ENCODE data around the gene CA14.
A peak's percentile ranks its signal among the peaks of the same experiment; 100 is the strongest.

Gene CA14

DNA sequence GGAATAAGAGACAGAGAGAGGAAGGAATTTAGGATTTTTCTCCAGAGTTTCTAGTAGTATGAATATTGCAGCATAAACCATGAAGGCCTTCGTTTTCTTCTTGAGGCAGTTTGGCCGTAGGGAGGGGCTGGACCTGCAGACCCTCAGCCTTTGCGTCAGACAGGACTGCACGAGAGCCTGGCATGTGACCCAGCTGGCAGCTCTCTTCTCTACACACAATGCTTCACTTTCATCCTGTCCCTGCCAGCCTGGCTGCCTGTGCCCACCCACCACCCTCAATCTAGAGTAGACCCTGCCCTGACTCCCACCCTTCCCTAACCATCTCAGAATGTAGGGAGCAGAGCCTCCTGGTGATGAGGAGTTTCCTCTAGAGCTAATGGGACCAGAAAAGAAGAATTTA, 1.6 kb downstream of the CA14 start:
- no peak overlapping the region for H3K4me3 ChIP-seq (ENCODE audit: low read depth, low read length)
- DNase-seq (ENCODE audit: low read depth, low spot score), result no peak
- TF ChIP-seq, protein P1, sequence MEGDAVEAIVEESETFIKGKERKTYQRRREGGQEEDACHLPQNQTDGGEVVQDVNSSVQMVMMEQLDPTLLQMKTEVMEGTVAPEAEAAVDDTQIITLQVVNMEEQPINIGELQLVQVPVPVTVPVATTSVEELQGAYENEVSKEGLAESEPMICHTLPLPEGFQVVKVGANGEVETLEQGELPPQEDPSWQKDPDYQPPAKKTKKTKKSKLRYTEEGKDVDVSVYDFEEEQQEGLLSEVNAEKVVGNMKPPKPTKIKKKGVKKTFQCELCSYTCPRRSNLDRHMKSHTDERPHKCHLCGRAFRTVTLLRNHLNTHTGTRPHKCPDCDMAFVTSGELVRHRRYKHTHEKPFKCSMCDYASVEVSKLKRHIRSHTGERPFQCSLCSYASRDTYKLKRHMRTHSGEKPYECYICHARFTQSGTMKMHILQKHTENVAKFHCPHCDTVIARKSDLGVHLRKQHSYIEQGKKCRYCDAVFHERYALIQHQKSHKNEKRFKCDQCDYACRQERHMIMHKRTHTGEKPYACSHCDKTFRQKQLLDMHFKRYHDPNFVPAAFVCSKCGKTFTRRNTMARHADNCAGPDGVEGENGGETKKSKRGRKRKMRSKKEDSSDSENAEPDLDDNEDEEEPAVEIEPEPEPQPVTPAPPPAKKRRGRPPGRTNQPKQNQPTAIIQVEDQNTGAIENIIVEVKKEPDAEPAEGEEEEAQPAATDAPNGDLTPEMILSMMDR (IDR thresholded peaks at IDR 0.05; ENCODE audit: low read depth, low read length), result no peak
- in situ Hi-C loops (cut with HindIII; ENCODE audit: low sequenced_read_pairs), result no loop called here

DNA sequence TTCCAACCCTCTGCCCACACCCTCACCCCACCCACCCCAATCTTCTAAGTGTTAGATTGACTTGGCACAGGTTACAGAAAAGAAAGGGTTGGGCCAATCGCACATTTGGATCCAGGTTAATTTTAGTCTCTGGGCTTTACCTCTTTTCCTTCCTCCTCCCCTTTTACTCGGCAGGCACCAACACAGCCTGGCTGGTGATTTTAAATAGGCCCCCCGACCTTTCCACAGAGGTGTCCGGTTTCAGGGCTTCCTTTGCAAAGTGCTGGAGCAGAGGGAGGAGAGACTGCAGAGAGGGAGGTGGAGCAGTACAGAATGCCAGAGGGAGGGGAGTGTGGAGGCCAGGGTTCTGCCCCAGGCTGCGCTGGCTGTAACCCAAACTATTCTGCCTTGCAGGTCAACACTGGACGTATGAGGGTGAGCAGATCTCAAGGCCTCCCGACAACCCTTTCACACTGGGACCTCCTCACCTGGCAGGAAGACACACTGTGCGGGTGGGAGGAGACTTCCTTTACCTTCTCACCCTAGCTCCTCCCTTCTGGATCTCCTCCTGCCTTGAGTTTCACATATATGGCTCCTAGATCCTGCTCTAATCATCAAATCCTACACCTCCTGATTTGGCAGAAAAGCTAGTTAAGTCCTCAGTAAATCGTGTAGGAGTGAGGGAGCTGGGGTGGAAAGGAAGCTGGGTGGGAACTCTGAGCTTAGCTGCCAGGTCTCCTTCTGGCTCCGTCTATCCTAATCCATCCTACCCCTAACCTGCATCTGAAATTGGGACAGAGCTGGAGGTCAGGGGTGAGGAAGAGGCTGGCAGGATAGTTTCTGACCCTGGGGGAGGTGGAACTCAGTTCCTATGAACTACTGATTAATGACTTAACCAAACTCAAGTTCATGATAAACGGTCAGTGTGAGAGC, 2.4 kb downstream of the CA14 start:
- DNase-seq (ENCODE audit: low read depth, low spot score), result no peak
- no peak overlapping the region for H3K4me3 ChIP-seq (ENCODE audit: low read depth, low read length)
- in situ Hi-C loops (cut with HindIII; ENCODE audit: low sequenced_read_pairs), result no loop called here
- TF ChIP-seq, protein P1 (IDR thresholded peaks at IDR 0.05; ENCODE audit: low read depth, low read length), result no peak

DNA sequence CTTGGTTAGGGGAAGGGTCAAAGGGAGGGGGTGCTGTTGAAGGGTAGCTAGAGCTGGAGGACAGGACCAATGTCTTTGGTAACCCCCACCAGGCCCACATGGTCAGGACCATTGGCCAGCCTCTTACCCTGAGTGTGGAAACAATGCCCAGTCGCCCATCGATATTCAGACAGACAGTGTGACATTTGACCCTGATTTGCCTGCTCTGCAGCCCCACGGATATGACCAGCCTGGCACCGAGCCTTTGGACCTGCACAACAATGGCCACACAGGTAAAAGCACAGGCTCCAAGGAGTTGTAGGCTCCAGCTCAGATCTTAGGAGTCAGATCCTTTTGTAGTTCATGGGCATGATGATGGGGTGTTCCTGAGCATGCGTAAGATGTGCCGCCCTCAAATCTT, 3.8 kb downstream of the CA14 start:
- DNase-seq (ENCODE audit: low read depth, low spot score), result no peak
- no peak overlapping the region for H3K4me3 ChIP-seq (ENCODE audit: low read depth, low read length)
- TF ChIP-seq, protein P1 (IDR thresholded peaks at IDR 0.05; ENCODE audit: low read depth, low read length), result no peak
- in situ Hi-C loops (cut with HindIII; ENCODE audit: low sequenced_read_pairs), result no loop called here

DNA sequence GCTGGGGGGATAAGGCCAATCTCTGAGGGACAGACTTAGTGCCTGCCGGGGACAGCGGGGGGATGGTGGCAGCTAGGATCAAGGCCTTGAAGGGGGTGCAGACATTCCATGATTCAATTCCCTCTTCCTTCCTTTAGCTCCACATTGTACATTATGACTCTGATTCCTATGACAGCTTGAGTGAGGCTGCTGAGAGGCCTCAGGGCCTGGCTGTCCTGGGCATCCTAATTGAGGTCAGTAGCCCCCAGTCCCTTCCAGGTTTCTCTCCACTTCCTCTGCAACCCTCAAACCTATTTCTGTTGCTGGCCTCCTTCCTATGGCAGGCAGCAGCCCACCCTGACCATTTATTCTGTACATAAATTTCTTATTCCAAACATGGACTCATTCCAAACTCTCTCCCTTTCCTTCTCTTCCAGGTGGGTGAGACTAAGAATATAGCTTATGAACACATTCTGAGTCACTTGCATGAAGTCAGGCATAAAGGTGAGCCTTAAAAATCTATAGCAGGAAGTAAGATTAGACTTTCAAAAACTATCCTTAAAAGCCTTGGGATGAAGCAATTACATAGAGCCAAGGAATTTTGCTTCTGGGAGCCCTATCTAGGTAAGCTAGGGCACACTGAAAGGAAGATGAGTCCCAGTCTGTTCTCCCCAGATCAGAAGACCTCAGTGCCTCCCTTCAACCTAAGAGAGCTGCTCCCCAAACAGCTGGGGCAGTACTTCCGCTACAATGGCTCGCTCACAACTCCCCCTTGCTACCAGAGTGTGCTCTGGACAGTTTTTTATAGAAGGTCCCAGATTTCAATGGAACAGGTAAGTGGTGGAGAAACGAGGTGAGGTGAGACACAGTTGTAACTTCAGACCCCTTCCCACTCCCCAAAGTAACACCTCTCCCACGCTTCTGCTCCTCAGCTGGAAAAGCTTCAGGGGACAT, 5.1 kb downstream of the CA14 start:
- H3K4me3 ChIP-seq (ENCODE audit: low read depth, low read length), result no peak overlapping the region
- in situ Hi-C loops (cut with HindIII; ENCODE audit: low sequenced_read_pairs), result no loop called here
- TF ChIP-seq, protein P1 (IDR thresholded peaks at IDR 0.05; ENCODE audit: low read depth, low read length), result no peak
- DNase-seq (ENCODE audit: low read depth, low spot score), result no peak

DNA sequence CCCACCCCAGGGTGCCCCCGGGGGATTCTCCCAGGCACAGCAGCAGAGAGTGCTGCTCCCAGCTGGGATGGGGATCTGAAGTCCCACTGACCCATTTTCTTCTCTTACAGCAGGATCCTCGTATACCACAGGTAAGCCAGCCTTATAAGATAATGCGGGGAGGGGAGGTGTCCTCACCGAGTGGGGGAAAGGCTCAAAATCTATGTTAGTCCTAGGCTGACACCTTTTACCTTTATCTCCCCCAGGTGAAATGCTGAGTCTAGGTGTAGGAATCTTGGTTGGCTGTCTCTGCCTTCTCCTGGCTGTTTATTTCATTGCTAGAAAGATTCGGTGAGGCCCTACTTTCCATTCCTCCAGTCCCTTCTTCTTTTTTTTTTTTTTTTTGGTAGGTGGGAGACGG, 6.0 kb downstream of the CA14 start:
- H3K4me3 ChIP-seq (ENCODE audit: low read depth, low read length), result no peak overlapping the region
- in situ Hi-C loops (cut with HindIII; ENCODE audit: low sequenced_read_pairs), result no loop called here
- DNase-seq (ENCODE audit: low read depth, low spot score), result no peak
- TF ChIP-seq, protein P1 (IDR thresholded peaks at IDR 0.05; ENCODE audit: low read depth, low read length), result no peak

GRCh38 chr1:150267896-150268295, 10.3 kb downstream of the CA14 start:
- TF ChIP-seq, protein P1 (IDR thresholded peaks at IDR 0.05; ENCODE audit: low read depth, low read length), result no peak

More at GRCh38 chr1:150267896-150268295, 10.3 kb downstream of the CA14 start:
- DNase-seq (ENCODE audit: low read depth, low spot score), result no peak
- in situ Hi-C loops (cut with HindIII; ENCODE audit: low sequenced_read_pairs), result no loop called here
- peak overlapping the region; percentile 97 for H3K4me3 ChIP-seq (ENCODE audit: low read depth, low read length)

Data from astrocyte of the spinal cord (primary cell).